Mesenchymal stem cell (in vitro differentiated cells and primary cell): Measurements from ENCODE around the gene ACAA2.

Experiments
- DNase-seq: peaks from one replicate; pipeline ENCODE4 v3.0.0-alpha.2; 2013
- H2AFZ ChIP-seq: one replicate; pipeline ENCODE4 v1.6.1; 2013; ENCODE audit warnings: low read depth, mild to moderate bottlenecking, control low read depth, inconsistent platforms, low read length, moderate library complexity
- H2AK5ac ChIP-seq: 2 replicates; pipeline ENCODE4 v1.6.1; 2013; ENCODE audit warnings: low read length, moderate library complexity, mild to moderate bottlenecking, inconsistent platforms; ENCODE audit not compliant: severe bottlenecking
- H2BK120ac ChIP-seq: one replicate; pipeline ENCODE4 v1.6.1; 2013; ENCODE audit warnings: low read depth, mild to moderate bottlenecking, inconsistent platforms, low read length, moderate library complexity
- H2BK12ac ChIP-seq, 2 experiments: one replicate each; pipeline ENCODE4 v1.6.1; 2013; ENCODE audit warnings: inconsistent platforms in 2 of 2, low read length in 2 of 2, mild to moderate bottlenecking in 2 of 2, moderate library complexity in 2 of 2, control low read depth in 1 of 2
- H2BK15ac ChIP-seq: one replicate; pipeline ENCODE4 v1.6.1; 2013; ENCODE audit warnings: mild to moderate bottlenecking, low read depth, inconsistent platforms; ENCODE audit not compliant: poor library complexity, severe bottlenecking
- H2BK5ac ChIP-seq: 2 replicates; pipeline ENCODE4 v1.6.1; 2013; ENCODE audit warnings: low read depth, mild to moderate bottlenecking, low read length, control low read depth, inconsistent platforms; ENCODE audit not compliant: poor library complexity, severe bottlenecking
- H3K14ac ChIP-seq, 2 experiments: one replicate each; pipeline ENCODE4 v1.6.1; 2013; ENCODE audit warnings: inconsistent platforms in 2 of 2, low read length in 2 of 2, control low read depth in 1 of 2, mild to moderate bottlenecking in 1 of 2, moderate library complexity in 1 of 2
- H3K18ac ChIP-seq, 2 experiments: one replicate each; pipeline ENCODE4 v1.6.1; 2013; ENCODE audit warnings: inconsistent platforms in 2 of 2, low read length in 2 of 2, control low read depth in 1 of 2, low read depth in 1 of 2, mild to moderate bottlenecking in 1 of 2
- H3K23ac ChIP-seq, 2 experiments: one replicate each; pipeline ENCODE4 v1.6.1; 2013; ENCODE audit warnings: inconsistent platforms in 2 of 2, low read length in 2 of 2, mild to moderate bottlenecking in 2 of 2, moderate library complexity in 2 of 2, control low read depth in 1 of 2
- H3K27ac ChIP-seq: 2 replicates; pipeline ENCODE4 v1.5.1; 2013; ENCODE audit warnings: mild to moderate bottlenecking, moderate library complexity, low read length, control low read depth, inconsistent platforms; ENCODE audit not compliant: poor library complexity, severe bottlenecking
- H3K27me3 ChIP-seq, 2 experiments: 2 replicates each; pipeline versions ENCODE4 v1.6.1 to v1.7.0; 2013; ENCODE audit warnings: low read length in 2 of 2, mild to moderate bottlenecking in 2 of 2, moderate library complexity in 2 of 2, control low read depth in 1 of 2, inconsistent platforms in 1 of 2; ENCODE audit not compliant: control insufficient read depth in 1 of 2, insufficient read depth in 1 of 2
- H3K36me3 ChIP-seq, 2 experiments: 2 replicates each; pipeline versions ENCODE4 v1.6.1 to v1.7.0; 2013; ENCODE audit warnings: low read length in 2 of 2, control low read depth in 1 of 2, inconsistent platforms in 1 of 2, low read depth in 1 of 2, mild to moderate bottlenecking in 1 of 2; ENCODE audit not compliant: insufficient read depth in 2 of 2, control insufficient read depth in 1 of 2
- H3K4ac ChIP-seq, 2 experiments: one replicate each; pipeline ENCODE4 v1.6.1; 2013; ENCODE audit warnings: inconsistent platforms in 2 of 2, low read length in 2 of 2, mild to moderate bottlenecking in 2 of 2, moderate library complexity in 2 of 2, control low read depth in 1 of 2, low read depth in 1 of 2
- H3K4me1 ChIP-seq: 2 replicates; pipeline ENCODE4 v1.6.1; 2013; ENCODE audit warnings: low read depth, low read length, control low read depth; ENCODE audit not compliant: control insufficient read depth, insufficient read depth
- H3K4me2 ChIP-seq: 2 replicates; pipeline ENCODE4 v1.6.1; 2013; ENCODE audit warnings: low read length, mild to moderate bottlenecking, inconsistent platforms; ENCODE audit not compliant: poor library complexity, severe bottlenecking
- H3K4me3 ChIP-seq, 2 experiments: 2 replicates each; pipeline versions ENCODE4 v1.5.1 to v1.7.0; 2013; ENCODE audit warnings: low read length in 2 of 2, mild to moderate bottlenecking in 2 of 2, control low read depth in 1 of 2, low read depth in 1 of 2; ENCODE audit not compliant: insufficient read depth in 1 of 2
- H3K79me1 ChIP-seq: replicated peaks from 2 replicates; pipeline ENCODE4 v1.6.1; 2013; ENCODE audit warnings: mild to moderate bottlenecking, control low read depth, low read length, inconsistent platforms; ENCODE audit not compliant: poor library complexity, severe bottlenecking
- H3K9ac ChIP-seq: 2 replicates; pipeline ENCODE4 v1.7.0; 2013; ENCODE audit warnings: mild to moderate bottlenecking, low read length, moderate library complexity
- H3K9me3 ChIP-seq: 2 replicates; pipeline ENCODE4 v1.7.0; 2013; ENCODE audit warnings: mild to moderate bottlenecking, low read length; ENCODE audit not compliant: control insufficient read depth
- H4K8ac ChIP-seq: one replicate; pipeline ENCODE4 v1.6.1; 2013; ENCODE audit warnings: inconsistent platforms, mild to moderate bottlenecking, low read length, moderate library complexity
- H4K91ac ChIP-seq: one replicate; pipeline ENCODE4 v1.6.1; 2013; ENCODE audit warnings: mild to moderate bottlenecking, low read length, inconsistent platforms
- WGBS: methylation state at CpG from one replicate; pipeline ENCODE4 v1.1.7; 2013; ENCODE audit warnings: mixed read lengths; 5-methylcytosine and 5-hydroxymethylcytosine counted together

Gene ACAA2

DNA sequence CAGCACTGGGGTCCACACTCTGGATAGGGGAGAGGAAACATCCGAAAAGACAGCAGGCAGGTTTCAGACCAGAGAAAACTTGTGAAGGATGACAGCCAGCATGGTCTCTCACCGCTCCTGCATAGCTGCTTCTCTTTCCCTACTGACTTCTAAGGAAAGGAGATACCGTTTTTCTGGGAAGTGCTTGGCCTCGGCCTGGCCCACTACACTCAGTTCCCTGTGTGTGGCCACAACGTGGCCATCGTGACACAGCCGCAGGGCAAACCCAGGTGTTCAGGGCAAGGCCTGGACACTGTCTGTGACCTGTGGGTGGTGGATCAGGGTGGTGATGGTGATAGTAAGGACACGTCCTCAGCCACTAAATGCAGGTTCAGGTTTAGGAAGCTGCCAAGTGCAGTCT, 34.2 kb upstream of the ACAA2 start:
- Histone ChIP-seq H3K4ac (peak overlapping the region in 1 of 2 experiments; percentile 25), H3K14ac (no peak overlapping the region), H2BK5ac (no peak overlapping the region), H3K18ac (no peak overlapping the region), H3K4me3 (no peak overlapping the region), H4K91ac (no peak overlapping the region), H2BK12ac (no peak overlapping the region), H3K4me1 (peaks cover 36% of the 10 kb centered on the region), H3K9me3 (no peaks in the 10 kb centered on the region), H3K4me2 (no peak overlapping the region), H2AK5ac (peak overlapping the region; percentile 21), H3K27me3 (peaks cover 0 to 15% of the 10 kb centered on the region in 2 experiments), H3K36me3 (peaks cover 0 to 2% of the 10 kb centered on the region in 2 experiments), H3K23ac (no peak overlapping the region), H3K79me1 (no peaks in the 10 kb centered on the region), H2BK15ac (no peak overlapping the region), H3K27ac (no peak overlapping the region), H2BK120ac (no peak overlapping the region), H2AFZ (no peak overlapping the region), H3K9ac (no peak overlapping the region), H4K8ac (no peak overlapping the region)
- 94% methylated on average over 8 of the region's 8 CpGs for WGBS
- DNase-seq = no peak

DNA sequence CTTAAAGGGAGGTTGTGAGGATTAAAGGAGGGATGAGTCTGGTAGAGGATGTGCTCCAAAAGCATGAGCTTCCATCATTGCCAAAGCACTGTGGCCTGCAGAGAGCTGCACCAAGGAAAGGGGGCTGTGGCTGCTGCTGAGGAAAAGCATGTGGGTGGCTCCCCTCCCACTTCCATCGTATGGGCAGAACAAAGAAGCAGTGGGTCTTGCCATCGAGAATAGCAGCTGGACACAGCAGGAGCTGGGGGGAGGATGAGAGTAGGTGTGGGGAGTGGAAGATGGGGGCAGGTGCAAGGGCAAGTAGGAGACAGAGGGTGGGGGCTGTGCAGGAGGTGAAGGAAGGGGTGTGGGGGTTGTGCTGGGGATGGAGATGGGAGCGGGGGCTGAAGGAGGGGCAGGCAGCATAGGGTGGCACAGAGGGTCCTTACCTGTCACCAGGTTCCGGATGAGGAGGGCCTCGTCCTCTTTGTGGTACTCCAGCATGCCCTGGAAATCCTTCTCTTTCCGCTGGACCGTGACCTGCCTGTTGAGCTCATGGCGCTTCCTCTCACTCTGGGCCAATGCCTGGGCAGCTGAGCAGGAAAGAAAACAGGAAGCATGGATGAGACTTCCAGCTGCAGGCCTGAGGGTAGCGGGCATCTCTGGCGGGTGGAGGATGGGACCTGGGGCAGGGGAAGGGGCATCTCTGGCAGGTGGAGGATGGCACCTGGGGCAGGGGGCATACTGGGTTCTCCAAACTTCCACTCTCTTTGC, 33.6 kb upstream of the ACAA2 start:
- H2BK15ac ChIP-seq = no peak overlapping the region
- H3K4me1 ChIP-seq = peaks cover 35% of the 10 kb centered on the region
- H3K14ac ChIP-seq = peak overlapping the region in 1 of 2 experiments; percentile 2
- H3K9ac ChIP-seq = peak overlapping the region; percentile 42
- peaks cover 0 to 13% of the 10 kb centered on the region in 2 experiments for H3K27me3 ChIP-seq
- H2AK5ac ChIP-seq = peak overlapping the region; percentile 21
- H3K4me3 ChIP-seq = no peak overlapping the region
- no peak overlapping the region for H3K4me2 ChIP-seq
- peak overlapping the region in 1 of 2 experiments; percentile 46 for H3K4ac ChIP-seq
- no peak overlapping the region for H2AFZ ChIP-seq
- no peaks in the 10 kb centered on the region for H3K9me3 ChIP-seq
- WGBS = 82% methylated on average over 10 of the region's 10 CpGs
- H3K79me1 ChIP-seq = no peaks in the 10 kb centered on the region
- H4K91ac ChIP-seq = no peak overlapping the region
- H3K18ac ChIP-seq = no peak overlapping the region
- peak overlapping the region in 1 of 2 experiments; percentile 6 for H2BK12ac ChIP-seq
- no peak for DNase-seq
- H3K23ac ChIP-seq = no peak overlapping the region
- H4K8ac ChIP-seq = no peak overlapping the region
- no peak overlapping the region for H2BK120ac ChIP-seq
- H3K27ac ChIP-seq = no peak overlapping the region
- peaks cover 0 to 2% of the 10 kb centered on the region in 2 experiments for H3K36me3 ChIP-seq
- H2BK5ac ChIP-seq = no peak overlapping the region

DNA sequence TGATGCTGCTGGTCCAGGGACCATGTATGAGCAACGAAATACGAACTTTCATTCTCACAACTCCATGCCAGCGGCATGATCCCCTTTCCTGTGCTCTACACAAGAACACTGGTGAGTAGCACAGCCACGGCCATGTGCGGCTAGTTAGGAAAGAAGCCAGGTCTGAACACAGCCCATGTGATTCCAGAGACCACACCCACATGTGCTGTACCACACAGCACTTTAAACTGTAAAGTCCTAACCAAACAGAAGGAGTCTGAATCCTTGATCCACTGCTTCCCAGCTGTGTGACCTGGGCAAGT, 33.0 kb upstream of the ACAA2 start:
- no peak overlapping the region for H3K27ac ChIP-seq
- peaks cover 0 to 13% of the 10 kb centered on the region in 2 experiments for H3K27me3 ChIP-seq
- H2BK5ac ChIP-seq = no peak overlapping the region
- peak overlapping the region; percentile 42 for H3K9ac ChIP-seq
- H4K91ac ChIP-seq = no peak overlapping the region
- H2BK12ac ChIP-seq = no peak overlapping the region
- H3K18ac ChIP-seq = no peak overlapping the region
- no peak overlapping the region for H3K4me2 ChIP-seq
- peaks cover 34% of the 10 kb centered on the region for H3K4me1 ChIP-seq
- no peak overlapping the region for H2AFZ ChIP-seq
- no peak overlapping the region for H3K14ac ChIP-seq
- peaks cover 0 to 4% of the 10 kb centered on the region in 2 experiments for H3K36me3 ChIP-seq
- no peak overlapping the region for H4K8ac ChIP-seq
- H2BK120ac ChIP-seq = no peak overlapping the region
- no peak overlapping the region for H3K23ac ChIP-seq
- 90% methylated on average over 5 of the region's 5 CpGs for WGBS
- no peak for DNase-seq
- H3K9me3 ChIP-seq = no peaks in the 10 kb centered on the region
- no peak overlapping the region for H2BK15ac ChIP-seq
- H3K79me1 ChIP-seq = no peaks in the 10 kb centered on the region
- H3K4ac ChIP-seq = no peak overlapping the region
- no peak overlapping the region for H3K4me3 ChIP-seq
- no peak overlapping the region for H2AK5ac ChIP-seq

DNA sequence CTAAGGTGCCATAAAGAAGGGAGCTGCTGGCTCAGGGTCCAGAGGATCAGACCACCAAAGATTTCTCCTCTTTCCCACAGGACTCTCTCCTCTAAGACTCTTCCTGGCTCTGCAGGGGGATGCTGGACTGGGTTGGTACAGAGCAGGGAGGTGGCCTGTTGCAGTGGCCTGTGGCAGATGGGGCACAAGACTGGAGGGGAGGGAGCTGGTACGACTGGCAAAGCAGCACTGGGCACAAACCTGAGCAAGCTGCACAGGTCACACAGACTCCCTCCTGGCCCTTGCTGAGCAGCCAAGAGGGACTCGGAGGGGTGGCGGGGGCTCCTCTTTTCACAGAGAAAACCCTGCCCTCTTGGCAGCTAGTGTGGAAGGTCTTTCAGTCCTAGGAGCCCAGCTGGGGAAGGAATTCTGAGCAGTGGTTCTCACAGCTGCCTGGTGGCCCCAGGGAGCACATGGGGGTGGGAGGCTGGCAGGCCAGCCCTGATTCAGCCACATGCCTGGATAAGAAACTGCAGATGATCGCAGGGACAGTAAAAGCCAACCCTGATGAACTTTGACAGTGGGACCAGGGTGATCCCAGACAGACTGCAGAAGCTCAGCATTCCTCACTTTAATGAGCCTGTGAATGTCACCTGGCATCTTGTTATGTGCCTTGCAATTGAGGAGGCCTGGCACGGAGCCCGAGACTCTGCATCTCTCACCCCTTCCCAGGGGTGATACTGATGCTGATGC, 32.5 kb upstream of the ACAA2 start:
- Histone ChIP-seq H2BK12ac (no peak overlapping the region), H3K4me3 (no peak overlapping the region), H3K4ac (no peak overlapping the region), H2BK120ac (no peak overlapping the region), H3K79me1 (no peaks in the 10 kb centered on the region), H3K18ac (no peak overlapping the region), H4K91ac (no peak overlapping the region), H4K8ac (no peak overlapping the region), H3K36me3 (peaks cover 0 to 7% of the 10 kb centered on the region in 2 experiments), H3K9me3 (no peaks in the 10 kb centered on the region), H2AFZ (no peak overlapping the region), H2AK5ac (peak overlapping the region; percentile 41), H2BK15ac (no peak overlapping the region), H2BK5ac (no peak overlapping the region), H3K14ac (peak overlapping the region in 1 of 2 experiments; percentile 53), H3K4me1 (peaks cover 34% of the 10 kb centered on the region), H3K27ac (no peak overlapping the region), H3K23ac (no peak overlapping the region), H3K4me2 (no peak overlapping the region), H3K9ac (peak overlapping the region; percentile 20), H3K27me3 (peaks cover 0 to 8% of the 10 kb centered on the region in 2 experiments)
- DNase-seq = no peak
- 93% methylated on average over 6 of the region's 6 CpGs for WGBS
